Activated CD4-positive, alpha-beta T cell treated with anti-CD3 and anti-CD28 coated beads, Interleukin-2, amount 50 U/mL, for 48 hours (primary cell): Measurements from ENCODE around the gene MTX2.
"Not testable (repeated sequence)": the region's sequence is repeated elsewhere in the genome, so short reads cannot be mapped to it uniquely, and the experiment has no call there.

ENCODE experiments used
- DNase-seq, 2 experiments: peaks; one replicate each; pipeline ENCODE4 v3.0.0-alpha.2; 2020

MTX2 gene

GRCh38 chr2:176291335-176291734 is 22.1 kb downstream of the MTX2 start:
- no peak for DNase-seq

- no peak for DNase-seq
Observed at GRCh38 chr2:176291809-176292283, 22.6 kb downstream of the MTX2 start.

GRCh38 chr2:176292608-176293007 is 23.4 kb downstream of the MTX2 start:
- DNase-seq, result no peak

- DNase-seq, result no peak
Observed at GRCh38 chr2:176293334-176293733, 24.1 kb downstream of the MTX2 start.

DNA sequence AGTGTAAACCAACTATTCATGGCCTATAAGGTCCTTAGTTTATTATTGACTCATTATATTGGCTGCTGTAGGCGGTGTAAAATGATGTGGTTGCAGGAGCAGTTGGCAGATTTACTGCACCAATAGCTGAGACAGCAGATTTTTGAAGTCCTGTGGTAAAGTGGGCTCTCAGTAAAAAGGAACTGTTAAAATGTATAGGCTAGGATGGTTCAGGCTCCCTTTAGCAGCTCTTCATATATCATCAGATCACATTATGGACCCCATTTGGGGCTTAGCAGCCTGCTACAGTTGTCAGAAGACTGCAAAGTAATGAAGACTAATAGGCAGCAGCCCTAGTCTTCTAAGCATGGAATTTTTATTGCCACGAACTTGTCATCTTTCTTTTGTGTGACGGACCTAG is 27.8 kb downstream of the MTX2 start:
- DNase-seq, result no peak

GRCh38 chr2:176297737-176298136 is 28.5 kb downstream of the MTX2 start:
- DNase-seq, result no peak

DNA sequence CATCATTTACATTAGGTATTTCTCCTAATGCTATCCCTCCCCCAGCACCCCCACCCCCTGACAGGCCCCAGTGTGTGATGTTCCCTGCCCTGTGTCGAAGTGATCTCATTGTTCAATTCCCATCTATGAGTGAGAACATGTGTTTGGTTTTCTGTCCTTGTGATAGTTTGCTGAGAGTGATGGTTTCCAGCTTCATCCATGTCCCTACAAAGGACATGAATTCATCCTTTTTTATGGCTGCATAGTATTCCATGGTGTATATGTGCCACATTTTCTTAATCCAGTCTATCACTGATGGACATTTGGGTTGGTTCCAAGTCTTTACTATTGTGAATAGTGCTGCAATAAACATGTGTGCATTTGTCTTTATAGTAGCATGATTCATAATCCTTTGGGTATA is 36.8 kb downstream of the MTX2 start:
- not testable (repeated sequence) for DNase-seq

DNA sequence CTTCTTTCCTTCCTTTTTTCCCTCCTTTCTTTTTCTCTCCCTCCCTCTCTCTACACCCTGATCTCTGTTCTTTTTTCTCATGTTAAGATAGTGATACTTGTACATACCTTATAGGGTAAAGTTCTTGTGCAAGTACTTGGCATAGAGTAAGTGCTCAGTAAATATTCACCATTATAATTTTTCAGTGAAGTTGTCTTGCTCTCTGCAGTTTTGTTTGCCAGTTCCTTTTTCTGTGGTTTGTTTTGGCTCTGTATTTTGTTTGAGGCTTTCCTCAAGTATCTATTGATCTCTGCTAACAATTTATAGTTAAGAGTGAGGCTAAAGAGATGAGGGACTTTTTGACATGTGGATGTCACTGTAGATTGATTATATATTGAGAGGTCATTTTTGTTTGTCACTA is 48.0 kb downstream of the MTX2 start:
- no peak for DNase-seq

GRCh38 chr2:176317623-176318065 is 48.4 kb downstream of the MTX2 start:
- DNase-seq, result no peak

DNA sequence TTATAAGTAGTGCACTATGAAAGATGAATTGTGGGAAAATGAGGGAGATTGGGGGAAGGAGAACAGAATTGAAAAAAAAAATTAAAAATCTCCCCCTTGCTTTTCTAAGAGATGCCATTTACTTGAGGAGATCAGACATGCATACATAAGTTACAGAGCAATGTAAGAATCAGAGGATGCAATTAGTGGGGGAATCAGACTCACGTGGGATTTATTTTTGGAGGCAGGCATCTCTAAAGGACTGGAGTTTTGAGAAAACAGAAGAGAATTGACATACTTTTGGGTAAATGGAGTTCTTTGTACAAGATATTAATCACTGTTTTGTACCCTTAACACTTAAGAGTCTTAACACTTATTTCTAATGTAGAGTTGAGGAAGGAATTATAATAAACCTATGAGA is 52.7 kb downstream of the MTX2 start:
- no peak for DNase-seq

DNA sequence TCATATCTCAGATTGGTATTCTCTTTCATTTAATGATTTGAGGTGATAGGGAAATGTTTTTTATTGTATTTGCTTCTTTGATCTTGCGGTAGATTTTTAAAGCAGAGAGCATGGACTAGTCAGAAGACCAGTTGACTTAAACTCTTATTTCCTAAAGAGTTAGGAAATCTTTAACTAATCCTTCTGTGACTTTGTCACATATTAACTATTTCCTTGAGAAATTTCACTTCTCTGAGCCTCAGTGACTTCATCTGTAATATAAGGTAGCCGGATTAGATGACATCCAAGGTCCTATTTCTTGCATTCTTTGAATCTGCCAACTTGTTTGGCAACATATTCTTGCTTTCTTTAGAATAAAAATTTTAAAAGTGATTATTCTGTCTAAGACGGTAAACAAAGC is 55.6 kb downstream of the MTX2 start:
- no peak for DNase-seq

GRCh38 chr2:176325732-176326131 is 56.5 kb downstream of the MTX2 start:
- no peak for DNase-seq

- no peak for DNase-seq
Observed at GRCh38 chr2:176328149-176328548, 58.9 kb downstream of the MTX2 start.

DNA sequence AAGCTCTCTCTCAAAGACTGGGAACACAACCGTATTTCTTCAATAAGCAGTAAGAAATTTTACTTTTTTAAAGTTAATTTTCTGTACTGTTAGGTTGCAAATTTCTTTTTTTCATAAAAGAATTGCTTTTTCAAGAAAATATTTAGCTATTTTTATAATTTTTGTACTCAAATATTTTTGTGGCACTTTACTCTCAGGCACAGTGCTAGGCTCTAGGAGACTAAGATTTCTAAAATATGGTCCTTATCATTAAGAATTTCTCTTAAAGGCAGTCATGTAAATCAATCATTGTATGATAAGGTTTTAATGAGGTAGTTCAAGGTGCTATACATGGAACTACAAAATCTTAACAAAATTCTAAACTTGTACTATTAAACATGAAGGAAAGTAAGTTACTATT is 61.4 kb downstream of the MTX2 start:
- no peak for DNase-seq

DNA sequence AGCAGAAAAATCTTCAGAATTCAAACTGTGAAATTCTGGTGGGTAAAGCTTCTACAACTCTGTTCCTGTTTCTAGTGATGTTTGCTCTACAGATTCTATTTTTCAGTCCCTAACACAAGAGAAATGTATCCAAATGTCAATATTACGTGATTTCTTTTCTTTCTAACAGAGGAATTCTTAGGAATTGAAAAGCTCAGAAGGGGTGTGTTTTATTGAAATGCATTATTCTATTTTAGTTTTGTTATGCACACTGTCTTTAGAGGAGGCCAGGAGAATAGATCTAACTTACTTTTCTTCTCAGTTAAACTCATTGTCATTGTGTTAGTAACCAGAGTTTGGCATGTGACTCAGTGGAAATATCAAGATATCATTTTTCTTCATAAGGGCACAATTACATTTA is 62.4 kb downstream of the MTX2 start:
- no peak for DNase-seq

DNA sequence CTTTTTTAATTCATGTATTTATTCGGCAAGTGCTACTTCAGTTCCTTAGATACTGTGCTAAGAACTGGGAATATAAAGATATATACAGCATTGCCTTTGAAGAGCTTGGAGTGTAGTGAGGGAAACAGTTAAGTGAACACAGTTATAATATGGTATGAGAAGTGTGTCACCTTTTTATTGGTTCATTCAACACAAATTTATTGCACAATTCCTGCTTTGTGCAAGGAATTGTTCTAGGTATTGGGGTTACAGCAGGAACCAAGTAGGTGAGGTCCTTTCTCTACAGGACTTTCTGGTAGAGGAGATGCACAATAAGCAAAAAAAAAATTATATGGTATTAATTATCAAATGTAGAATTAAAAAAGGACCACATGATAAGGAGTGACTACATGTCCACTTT is 65.5 kb downstream of the MTX2 start:
- DNase-seq, result no peak

DNA sequence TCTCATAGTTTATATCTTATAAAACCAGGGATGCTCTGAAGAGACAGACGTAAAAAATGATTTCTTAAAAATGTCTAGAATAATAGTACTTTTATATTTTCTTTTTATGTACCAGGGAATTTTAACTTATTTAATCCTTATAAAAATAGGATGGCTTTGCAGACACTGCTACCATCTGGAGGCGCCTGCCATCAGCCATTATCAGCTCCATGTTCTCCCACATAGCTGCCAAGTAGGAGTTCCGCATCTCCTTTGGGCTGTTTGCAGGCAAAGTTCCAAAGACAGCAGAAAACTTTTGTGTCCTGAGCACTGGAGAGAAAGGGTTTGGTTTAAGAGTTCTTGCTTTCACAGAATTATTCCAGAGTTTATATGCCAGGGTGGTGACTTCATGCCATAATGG is 69.2 kb downstream of the MTX2 start:
- DNase-seq, result no peak

DNA sequence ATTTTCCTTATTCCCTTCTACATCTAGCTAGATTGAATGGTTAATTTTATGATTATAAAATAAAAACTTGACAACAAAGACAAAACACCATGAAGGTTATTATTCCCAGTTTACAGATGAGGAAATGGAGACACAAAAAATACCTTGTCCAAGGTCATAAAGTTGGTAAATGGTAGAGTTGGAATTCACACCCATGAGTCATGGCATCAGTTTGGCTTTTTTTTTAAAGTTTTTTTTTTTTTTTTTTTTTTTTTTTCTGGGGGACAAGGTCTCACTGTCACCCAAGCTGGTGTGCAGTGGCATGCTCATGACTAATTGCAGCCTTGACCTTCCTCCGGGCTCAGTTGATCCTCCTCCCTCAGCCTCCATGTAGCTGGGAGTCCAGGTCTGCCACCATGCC is 70.0 kb downstream of the MTX2 start:
- DNase-seq, result no peak

DNA sequence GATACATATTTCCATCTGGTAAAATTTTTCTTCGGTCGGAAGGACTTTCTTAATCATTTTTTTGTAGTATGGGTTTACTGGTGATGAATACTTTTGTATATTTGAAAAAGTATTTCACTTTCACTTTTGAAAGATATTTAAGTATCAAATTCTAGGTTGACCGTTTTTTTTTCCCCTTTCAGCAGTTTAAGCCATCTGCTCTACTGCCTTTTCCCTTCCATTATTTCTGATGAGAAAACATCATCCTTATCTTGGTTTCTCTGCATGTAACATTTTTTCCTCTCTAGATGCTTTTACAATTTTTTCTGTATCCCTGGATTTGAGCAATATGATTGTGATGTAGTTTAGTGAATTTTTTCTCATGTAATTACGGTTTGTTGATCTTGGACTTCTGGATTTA is 87.0 kb downstream of the MTX2 start:
- no peak for DNase-seq

GRCh38 chr2:176364273-176364977 is 95.2 kb downstream of the MTX2 start:
- no peak for DNase-seq

- DNase-seq, result no peak
Observed at GRCh38 chr2:176368349-176368748, 99.1 kb downstream of the MTX2 start.

DNA sequence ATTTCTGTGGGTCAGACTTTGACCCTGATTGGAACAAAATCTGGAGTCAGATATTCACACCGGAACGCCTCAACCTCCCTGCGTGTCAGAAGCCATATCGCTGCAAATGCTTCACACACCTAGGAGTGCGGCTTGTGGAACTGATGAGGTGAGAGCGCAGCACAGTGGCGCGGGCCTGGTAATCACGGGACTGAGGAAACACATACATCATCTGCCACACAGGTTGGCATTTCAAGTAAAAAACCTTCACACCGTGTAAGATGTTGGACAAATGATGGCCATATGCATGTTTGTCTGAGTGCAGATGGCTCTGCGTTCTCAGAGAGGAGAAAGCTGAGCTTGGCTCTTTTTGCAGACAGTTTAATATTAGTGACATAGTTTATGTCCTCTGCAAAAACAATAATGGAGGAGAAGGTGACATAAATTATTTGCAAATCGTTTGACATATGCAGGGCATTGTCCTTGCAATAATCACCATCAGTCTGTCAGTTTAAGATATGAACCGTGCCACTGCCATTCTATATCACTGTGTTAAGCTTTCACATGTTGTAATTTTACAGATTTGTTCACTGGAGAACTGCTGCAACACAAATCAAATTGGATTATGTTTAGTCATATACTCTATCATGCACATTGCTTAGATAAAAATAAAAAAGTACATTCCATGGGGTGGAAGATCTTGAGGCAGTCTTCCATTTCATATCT is 101.4 kb downstream of the MTX2 start:
- DNase-seq, result no peak

- DNase-seq, result not testable (repeated sequence)
Observed at GRCh38 chr2:176373155-176373554, 103.9 kb downstream of the MTX2 start.

GRCh38 chr2:176378323-176378722 is 109.1 kb downstream of the MTX2 start:
- no peak for DNase-seq

GRCh38 chr2:176380341-176380740 is 111.1 kb downstream of the MTX2 start:
- DNase-seq, result no peak
